CD4-positive, alpha-beta T cell treated with Interleukin-1 beta for 1 hour (primary cell): ENCODE data around the gene YWHAQ.

Source experiments
- DNase-seq, 2 donors: peaks; one replicate each; pipeline ENCODE4 v3.0.0-alpha.2; 2020 to 2022

YWHAQ gene

DNA sequence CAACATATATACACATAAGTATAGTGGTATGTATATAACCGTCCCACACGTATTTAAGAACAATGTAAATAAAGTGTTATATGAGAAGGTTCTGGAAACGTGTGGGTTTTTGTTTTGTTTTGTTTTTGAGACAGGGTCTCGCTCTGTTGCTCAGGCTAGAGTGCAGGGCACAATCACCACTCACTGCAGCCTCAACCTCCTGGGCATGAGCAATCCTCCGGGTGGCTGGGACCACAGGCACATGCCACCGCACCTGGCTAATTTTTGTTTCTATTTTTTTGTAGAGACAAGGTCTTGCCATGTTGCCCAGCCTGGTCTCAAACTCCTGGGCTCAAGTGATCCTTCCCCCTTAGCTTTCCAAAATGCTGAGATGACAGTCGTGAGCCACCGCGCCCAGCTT lies 81.4 kb downstream of the YWHAQ start:
- no peak for DNase-seq

DNA sequence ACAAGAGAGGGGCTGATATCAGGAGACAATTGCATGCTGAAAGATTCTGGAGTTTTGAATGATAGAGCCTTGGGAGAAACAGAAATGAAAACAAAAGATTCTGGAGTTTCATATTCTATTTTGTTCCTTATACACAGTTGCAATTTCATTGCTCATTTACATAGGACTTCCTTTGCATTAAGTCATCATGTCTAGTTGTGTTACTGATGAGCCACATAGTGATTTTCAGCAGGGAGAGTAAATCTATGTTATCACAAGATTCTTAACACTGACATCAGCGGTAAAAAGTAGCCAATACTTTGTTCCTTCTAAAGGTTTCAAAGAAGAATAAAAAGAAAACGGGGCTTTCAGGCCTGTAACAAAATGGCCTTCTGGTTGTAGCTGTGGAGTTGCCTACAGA lies 82.3 kb downstream of the YWHAQ start:
- DNase-seq: peak in 1 of 2 donors; percentile 32

GRCh38 chr2:9547262-9547991 lies 83.4 kb downstream of the YWHAQ start:
- no peak for DNase-seq

- DNase-seq: no peak
These were observed 85.3 kb downstream of the YWHAQ start for GRCh38 chr2:9545502-9545901.

GRCh38 chr2:9543557-9543956 lies 87.2 kb downstream of the YWHAQ start:
- DNase-seq: no peak

DNA sequence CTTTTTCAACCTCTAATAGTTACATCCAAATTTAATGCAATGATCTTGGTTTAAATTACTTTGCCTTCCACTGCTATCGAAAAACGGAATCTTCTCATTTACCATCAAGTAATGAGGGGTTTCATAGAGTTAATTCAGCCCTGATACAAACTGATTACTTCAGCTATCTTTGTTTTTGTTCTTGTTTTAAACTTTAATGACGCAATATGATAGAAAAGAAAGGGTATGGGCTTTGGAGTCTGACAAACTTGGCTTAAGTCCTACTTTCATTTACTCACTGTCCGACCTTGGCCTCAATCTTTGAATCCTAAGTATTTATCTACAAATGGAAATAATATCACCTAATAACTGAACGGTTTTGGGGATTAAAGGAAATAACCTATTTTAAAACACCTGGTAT lies 91.3 kb downstream of the YWHAQ start:
- no peak for DNase-seq

DNA sequence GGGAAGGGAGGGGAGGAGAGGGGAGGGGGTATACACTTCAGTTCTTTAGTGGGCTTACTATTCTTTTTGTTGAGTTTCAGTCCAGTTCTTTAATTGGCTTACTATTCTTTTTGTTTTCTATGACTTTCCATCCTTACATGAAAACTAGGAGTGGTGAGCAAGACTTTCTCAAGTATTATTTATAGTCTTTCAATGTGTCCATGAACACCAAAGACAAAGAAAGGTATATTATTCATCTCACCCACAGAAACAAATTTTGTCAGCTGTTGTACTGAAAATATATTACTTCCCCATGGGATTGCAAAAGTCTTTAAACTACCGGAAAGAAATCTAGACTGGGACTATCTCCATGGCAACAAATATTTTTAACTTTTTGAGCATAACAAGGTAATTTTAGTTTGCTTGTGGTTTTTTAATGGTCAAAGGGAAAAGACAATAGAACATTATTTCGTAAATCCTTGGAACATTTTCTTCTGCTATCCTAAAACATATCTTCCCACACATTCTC lies 92.7 kb downstream of the YWHAQ start:
- DNase-seq: no peak

GRCh38 chr2:9536504-9536903 lies 94.3 kb downstream of the YWHAQ start:
- no peak for DNase-seq

- no peak for DNase-seq
These were observed 95.6 kb downstream of the YWHAQ start for GRCh38 chr2:9535177-9535576.
